GM21423 (cell line): ENCODE results near the gene GRXCR2.
A peak's percentile ranks its signal among the peaks of the same experiment; 100 is the strongest.
"Not testable (repeated sequence)": the region's sequence is repeated elsewhere in the genome, so short reads cannot be mapped to it uniquely, and the experiment has no call there.

Experiments
- ATAC-seq: cut with Tn5 transposase; IDR thresholded peaks from one replicate; pipeline ENCODE4 v1.9.1; 2021; ENCODE audit warnings: mild to moderate bottlenecking, moderate library complexity; ENCODE audit not compliant: unreplicated experiment

GRXCR2 gene

DNA sequence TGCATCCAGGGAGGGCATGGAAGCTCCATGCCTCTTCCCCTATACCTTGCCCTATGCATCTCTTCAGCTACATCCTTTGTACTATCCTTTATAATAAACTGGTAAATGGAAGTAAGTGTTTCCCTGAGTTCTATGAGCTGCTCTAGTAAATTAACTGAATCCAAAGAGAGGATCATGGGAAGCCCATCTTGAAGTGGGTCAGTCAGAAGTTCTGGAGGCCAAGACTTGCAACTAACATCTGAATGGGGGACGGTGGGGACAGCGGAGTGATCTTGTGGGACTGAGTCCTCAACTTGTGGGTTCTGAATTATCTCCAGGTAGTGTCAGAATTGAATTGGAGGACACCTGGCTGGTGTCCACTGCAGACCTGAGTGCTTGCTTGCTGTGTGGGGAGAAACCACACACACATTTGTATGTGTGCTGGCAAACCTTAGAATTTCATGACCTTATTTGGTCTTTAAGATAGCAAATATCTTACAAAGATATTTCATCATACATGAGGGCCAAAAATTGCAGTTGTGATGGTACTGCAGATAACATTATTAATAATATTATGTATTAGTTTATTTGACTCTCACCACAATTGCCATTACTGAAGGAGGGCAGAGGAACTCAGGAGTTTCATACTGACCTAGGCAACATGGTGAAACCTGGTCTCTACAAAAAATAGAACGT lies 32.2 kb downstream of the GRXCR2 start:
- no peak for ATAC-seq

DNA sequence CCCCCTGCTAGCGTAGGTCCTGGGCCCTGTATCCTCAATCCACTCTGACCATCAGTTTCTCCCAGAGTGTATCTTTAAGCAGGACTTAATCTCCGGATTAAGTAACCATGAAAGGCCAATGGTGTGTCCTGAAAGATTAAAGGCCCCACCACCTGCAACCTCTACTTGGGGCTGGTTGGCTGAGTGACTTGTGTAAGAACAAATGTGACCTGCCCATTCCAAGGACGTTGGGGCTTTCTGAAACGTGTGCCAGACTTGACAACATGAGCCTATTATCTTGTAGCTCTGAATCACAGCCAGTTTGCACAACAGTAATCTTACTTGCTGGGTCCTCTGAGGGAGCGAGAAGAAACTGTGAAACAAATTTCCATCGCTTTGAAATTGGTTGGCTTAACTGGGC lies 34.5 kb downstream of the GRXCR2 start:
- no peak for ATAC-seq

DNA sequence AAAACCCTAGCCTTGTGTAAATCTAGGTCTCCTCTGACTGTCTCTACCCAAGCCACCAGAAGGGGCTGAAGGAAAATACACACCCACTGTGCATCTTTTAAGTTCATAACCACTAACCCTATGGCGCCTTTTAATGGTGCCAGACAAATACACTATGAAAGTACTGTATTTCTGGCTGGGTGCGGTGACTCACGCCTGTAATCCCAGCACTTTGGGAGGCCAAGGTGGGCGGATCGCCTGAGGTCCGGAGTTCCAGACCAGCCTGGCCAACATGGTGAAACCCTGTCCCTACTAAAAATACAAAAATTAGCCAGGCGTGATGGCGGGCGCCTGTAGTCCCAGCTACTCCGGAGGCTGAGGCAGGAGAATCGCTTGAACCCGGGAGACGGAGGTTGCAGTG lies 36.6 kb downstream of the GRXCR2 start:
- ATAC-seq = not testable (repeated sequence)

DNA sequence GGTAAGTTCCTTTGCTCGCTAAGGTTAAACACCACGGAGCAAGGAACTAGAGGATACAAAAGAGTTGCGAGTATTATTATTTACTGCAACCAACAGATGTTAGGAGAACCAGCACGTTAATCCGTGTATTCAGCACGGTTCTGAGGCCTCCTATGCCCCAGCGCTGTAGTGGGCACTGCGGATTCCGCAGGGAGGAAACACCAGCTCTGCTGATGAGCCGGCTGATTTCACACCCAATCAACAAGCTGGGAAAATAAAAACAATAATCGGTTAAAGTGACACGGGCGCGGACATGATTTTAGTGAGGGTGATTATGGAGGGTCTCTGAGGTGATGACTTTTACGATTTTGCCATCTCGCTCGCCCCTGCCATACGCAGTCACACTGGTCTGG lies 37.0 kb downstream of the GRXCR2 start:
- ATAC-seq = no peak

DNA sequence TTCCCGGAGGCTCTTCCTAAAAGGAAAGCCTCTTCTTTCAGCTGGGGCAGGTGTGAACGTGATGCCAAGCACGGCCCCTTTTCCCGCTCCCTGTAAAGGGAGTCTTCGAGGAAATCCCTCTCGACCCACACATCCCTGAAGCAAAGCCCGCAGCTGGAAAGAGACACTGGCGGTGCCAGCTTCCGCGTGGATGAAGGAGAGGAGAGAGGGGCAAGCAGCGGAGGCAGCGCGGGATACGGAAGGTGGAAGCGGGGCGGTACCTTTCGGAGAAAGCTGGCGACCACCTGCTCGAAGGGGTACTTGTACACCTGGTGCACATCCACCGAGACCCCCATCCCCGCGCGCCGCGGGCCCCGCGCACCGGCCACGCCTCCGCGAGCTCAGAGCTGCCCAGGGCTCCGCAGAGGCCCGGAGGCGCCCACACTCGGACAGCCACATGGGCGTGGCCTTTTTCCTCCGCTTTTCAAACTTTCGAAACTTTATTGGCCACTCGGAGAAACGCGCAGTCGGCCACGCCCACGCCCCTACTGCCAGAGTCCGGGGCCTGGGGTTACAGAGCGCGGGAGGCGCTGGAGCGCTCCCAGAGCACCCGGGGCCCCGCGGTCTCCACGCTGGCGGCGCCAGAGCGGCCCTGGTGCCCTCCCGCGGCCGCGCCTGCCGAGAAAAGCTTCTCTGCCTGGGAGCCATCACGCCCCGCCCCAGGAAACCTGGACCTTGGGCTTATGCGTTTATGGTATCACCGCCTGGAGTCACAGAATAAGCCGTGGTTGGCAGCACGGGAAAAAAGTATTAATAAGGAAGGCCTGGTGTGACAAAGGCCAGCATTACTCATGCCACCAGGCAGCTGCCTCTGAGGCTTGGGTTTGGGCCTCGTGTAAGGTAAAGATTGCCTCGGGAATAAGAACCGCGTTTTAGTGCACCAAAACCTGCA lies 37.6 kb downstream of the GRXCR2 start, which contains the start of gene PRELID2:
Gene PRELID2, minus strand, starts transcription at position 426 of the 931 bp plus-strand sequence. Its CDS starts 91 bp downstream, at position 335.
- ATAC-seq = peak; percentile 90

DNA sequence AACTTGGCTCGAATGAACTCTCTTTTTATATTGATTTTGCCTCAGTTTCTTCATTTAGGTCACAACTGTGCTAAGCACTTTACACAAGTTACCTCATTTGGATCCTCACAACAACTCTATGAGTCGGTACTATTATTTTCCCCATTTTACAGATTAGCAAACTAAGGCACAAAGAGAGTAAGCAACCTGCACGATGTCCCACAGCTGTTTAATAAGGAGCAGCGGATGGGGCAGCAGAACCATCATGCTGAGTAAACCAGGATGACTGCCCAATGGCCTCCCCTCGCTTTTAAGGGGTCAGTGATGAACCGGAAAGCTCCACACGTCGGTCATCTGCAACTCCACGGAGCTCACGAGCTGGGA lies 38.3 kb downstream of the GRXCR2 start:
- no peak for ATAC-seq

DNA sequence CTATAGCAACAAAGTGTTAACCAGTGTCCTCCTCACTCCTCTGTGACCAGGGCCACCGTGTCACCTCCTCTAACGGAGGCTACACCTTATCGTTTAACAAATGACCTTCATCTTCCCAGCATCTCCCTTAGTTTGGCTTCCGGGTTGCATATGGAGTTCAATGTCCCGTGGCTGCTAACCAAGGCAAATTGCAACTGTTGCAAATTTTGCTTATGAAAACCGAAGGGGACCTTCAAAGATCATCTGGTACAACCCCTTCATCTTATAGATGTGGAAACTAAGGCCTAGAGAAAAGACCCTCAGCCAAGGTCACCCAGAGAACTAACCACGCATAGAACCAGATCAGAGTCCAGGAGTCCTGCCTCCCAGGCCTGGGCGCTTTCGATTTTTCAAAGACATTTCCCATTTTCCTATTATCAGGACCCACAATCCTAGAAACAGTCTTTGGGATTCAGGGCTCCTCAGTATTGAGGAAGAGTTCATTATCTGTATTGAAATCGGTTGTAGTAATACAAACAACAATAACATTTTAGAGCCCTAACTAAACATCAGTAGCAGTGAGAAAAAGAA lies 39.1 kb downstream of the GRXCR2 start:
- no peak for ATAC-seq

DNA sequence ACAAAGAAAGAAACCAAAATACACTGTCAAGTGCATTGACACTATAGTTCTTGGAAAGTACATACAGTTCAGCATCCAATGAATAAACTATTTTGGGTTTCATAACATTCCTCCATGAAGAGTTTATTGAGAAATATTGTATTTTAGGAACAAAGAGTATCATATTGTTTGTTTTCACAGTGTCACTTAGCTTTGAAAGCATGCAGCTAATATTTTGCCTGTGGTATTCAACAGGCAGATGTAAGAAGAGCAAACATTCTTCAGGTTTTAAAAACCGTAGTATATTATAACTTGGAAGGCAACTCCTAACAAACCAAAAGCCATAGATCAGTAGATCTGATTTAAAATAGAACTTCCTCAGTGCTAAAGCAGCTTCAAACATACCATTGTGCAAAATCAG lies 42.2 kb downstream of the GRXCR2 start:
- no peak for ATAC-seq

DNA sequence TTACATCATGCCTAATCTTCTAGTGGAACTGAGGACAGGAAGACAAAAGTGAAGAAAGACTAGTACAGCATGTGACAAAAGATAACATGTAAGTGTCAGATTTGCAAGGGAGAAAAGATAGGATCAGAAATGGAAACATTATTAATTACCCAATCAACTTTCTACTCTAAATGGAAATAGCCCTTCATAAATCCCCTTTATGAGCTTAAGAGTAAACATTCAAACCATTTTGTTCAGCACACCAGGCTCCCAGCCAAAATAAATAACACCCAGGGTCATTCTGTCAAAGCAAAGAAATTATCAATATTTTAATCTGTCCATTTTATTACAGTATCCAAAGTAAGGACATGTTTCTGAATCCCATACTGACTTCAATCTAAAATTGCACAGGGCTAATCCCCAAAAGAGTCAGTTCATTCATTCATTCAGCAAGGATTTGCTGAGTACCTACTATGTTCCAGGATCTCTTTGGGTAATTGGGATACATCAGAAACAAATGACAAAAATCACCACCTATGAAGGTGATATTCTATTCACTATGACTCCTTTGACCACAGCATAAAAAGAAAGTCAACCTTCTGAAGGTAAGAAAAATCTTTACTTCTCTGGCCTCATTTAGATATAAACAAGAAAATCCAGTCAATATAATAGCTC lies 43.0 kb downstream of the GRXCR2 start:
- ATAC-seq = no peak

DNA sequence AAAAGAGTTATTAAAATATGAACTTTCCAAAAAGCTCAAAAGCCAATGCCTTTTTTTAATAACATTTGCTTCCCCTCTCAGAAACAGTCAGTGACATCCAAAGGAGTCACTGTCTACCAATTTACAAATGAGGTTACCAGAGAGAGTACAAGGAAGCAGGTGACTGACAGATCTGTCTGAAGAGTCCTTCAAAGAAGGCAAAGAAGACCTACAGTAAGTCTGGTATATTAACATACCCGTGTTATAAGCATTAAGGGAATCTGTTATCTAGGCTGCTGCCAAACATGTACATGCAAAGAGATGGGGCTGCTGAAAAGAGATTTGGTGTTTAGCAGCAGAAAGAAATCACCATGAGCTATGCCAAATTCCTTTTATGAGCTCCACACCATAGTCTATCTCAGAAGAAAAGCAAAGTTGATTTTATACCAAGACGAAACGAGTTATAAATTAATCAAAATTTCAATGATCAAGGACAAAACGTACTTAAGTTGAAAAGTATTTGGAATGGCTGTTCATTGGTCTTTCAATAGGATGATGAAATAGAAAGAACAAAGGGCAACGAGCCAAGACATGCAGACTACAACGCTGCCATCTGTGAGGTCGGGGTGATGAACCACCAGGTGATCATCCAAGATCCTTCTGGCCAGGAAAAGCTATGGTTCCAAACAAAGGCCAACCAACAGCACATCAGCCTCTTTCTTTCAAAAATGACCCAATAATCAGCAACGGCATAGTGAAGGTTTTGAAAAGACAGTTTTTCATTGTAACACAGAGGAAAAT lies 45.7 kb downstream of the GRXCR2 start:
- ATAC-seq = no peak

DNA sequence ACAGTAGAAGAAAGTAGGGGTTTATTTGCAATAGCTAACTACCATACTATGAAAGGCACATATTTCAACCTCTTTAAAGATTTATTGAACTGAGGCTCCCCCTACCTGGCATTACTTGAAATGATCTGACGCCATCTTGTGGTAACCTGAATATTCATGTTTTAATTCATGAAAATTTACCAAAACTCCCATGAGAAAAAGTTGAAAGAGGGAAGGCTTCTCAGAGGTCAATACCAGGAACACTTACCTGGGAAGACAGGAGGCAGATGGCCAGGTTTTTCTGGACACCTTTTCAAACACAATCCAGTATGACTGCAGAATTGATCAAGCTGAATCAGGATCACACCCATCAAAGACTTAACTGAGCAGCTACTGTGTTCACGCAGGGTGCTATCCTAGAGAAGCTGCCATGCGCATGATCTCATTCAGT lies 47.0 kb downstream of the GRXCR2 start:
- ATAC-seq = peak; percentile 67

DNA sequence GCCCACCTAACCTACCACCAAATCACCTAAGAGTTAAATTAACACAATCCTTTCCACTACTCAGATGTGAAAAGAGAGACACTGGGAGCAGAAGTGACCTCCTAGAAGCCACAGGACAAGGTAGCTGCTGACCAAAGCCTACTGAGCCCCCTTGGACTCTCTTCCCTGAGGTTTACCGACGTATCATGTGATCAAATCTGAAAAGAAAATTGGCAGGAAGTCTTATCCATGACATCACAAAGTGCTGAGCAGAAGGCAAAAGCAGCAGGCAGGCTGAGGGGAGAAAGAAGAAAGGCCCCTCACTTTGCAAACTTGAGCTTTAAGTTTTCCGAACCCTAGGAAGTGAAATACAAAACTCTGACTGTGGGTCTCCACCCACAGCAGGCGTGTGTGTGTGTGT lies 48.8 kb downstream of the GRXCR2 start:
- ATAC-seq = no peak

DNA sequence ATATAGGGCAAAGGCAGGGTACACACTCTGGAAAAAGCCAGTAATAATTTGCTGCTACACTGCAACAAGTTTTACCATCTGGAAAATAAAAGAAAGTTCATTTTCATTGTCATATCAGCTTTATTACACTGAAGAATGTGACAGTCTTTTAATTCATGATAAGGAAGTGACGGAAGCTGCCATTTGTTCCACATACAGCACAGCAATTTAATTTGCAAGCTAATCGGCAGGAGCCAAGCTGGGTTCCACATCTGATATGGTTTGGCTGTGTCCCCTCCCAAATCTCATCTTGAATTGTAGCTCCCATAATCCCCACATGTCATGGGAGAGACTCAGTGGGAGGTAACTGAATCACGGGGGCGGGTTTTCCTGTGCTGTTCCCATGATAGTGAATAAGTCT lies 54.2 kb downstream of the GRXCR2 start:
- no peak for ATAC-seq

DNA sequence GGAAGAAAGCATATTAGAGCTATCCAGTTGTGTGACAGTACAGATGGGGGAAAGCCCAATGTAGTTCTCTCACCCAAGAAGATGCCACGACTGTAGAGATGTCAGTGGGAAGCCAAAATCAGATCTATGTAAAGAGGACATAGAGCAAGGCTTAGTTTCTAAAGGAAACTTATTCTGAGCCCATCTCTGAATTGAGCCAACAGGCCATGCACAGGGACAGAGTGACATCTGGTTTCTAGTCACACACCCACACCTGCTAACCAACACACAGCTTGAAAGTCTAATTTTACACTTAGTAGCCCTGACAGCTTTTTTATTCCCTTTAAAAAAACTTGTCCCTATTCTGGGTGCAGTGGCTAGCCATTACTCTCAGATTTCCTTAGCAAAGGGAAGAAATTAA lies 59.9 kb downstream of the GRXCR2 start:
- ATAC-seq = no peak

DNA sequence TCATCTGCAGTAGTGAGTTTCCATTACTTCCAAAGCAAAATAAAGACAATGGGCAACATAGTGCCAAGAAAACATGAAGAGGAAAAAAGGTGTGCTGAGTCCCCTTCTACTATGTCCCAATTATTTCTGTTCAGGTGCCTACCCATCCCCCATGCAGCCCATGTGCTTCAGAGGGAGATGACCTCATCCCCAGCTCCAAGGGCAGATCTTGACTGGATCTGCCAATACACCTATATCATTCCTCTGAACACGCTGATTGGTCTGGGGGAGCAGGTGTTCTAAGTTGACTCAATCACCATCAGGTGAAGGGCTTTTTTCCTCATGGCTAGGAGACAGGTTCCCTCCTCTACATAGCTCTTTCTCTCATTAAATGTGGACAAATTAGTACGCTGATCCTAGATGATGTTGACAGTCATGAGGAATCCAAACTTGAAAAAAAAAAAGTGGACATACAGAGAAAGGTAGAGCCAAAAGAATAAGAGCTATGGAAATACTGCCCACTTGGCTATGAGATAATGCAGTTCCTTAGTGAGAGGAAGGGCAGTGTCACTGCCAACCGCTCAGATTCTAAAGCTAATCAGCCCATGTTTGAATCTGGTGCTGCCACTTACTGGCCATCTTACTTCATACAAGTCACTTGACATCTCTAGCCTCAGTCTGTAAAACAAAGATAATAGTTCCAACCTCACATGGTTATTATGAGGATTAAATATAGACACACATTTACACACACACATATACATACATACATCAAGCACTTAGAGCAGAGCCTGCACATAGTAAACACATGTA lies 60.8 kb downstream of the GRXCR2 start:
- ATAC-seq = no peak
